ENCODE data around the gene IKZF3.

DNA sequence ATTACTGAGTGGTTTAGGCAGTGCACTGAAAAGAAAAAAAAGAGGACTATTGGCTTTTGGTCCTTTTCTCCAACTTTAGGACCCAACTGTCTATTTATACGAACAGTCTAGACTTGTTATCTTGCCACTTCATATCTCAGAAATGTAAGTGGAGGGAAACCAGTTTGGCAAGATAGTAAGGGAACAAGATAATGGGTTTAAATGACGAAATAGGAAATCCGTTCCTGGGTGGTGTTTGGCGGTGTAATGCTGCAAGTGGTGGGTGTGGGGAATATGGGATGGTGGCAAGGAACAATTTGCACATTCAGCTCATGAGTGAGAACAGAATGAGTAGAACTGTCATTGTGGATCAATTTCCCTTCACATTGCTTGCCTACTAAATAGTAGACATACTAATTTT, 81.6 kb downstream of the IKZF3 start:
- TF ChIP-seq EZH2 (IDR thresholded peaks at IDR 0.05), result no peak
- TF ChIP-seq POLR2AphosphoS5 (IDR thresholded peaks at IDR 0.05; ENCODE audit: borderline replicate concordance, low read depth, low read length), result no peak
- no peak for TF ChIP-seq FOXP2 (optimal IDR thresholded peaks at IDR 0.05; ENCODE audit: control extremely low read depth, extremely low read length, insufficient read depth)

All from SK-N-MC (cell line).